Measurements from ENCODE around the gene PIP4K2C.
A peak's percentile ranks its signal among the peaks of the same experiment; 100 is the strongest.

The PIP4K2C gene

GRCh38 chr12:57604992-57605810 is 14.2 kb downstream of the PIP4K2C start:
- peak overlapping the region; percentile 58 for H3K4me2 ChIP-seq (ENCODE audit: insufficient read depth, low read length)

DNA sequence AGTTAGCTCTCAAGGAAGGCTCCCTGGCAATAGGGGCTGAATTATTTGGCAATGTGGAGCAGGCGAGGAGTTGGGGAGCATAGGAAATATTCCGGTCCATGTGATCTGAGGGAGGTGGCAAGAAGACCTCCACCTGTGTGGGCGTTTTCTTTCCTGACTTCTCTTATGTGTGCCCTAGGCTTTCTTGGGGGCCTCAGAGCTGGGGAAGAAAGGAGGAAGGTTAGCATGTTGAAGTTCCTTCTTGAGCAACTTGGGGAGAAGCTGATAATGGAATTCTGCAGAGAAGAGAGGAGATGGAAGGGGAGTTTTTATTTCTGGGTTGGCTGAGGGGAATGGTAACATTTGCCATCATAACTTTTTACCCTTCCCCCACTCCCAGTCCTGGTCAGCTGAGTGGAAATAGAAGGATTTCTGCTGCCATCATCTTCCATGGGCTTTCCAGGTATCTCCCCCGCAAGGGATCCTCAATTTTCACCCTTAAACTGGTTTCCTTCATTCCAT is 14.9 kb downstream of the PIP4K2C start:
- Histone ChIP-seq H3K79me2 (ENCODE audit: insufficient read depth, low read length) (no peaks in the 10 kb centered on the region; the same call in 1 of the 2 replicates), H3K27ac (ENCODE audit: low read length) (no peak overlapping the region), H4K20me1 (ENCODE audit: insufficient read depth, low read length) (no peaks in the 10 kb centered on the region), H3K9me3 (ENCODE audit: insufficient read depth, low read length, severe bottlenecking) (no peaks in the 10 kb centered on the region), H3K27me3 (ENCODE audit: insufficient read depth, low read length, poor library complexity) (no peaks in the 10 kb centered on the region), H3K4me3 (ENCODE audit: low read depth in 1 of 2, low read length in 2 of 2) (no peak overlapping the region), H3K4me2 (ENCODE audit: insufficient read depth, low read length) (peak overlapping the region; percentile 58; the same call in 1 of the 2 replicates), H2AFZ (ENCODE audit: low read depth, low read length) (no peak overlapping the region), H3K4me1 (ENCODE audit: insufficient read depth, low read length) (peaks cover 21% of the 10 kb centered on the region), H3K36me3 (ENCODE audit: insufficient read depth, low read length) (peaks cover 18% of the 10 kb centered on the region; the same call in 1 of the 2 replicates), H3K9ac (ENCODE audit: low read depth, low read length) (no peak overlapping the region)
- TF ChIP-seq, protein P1, sequence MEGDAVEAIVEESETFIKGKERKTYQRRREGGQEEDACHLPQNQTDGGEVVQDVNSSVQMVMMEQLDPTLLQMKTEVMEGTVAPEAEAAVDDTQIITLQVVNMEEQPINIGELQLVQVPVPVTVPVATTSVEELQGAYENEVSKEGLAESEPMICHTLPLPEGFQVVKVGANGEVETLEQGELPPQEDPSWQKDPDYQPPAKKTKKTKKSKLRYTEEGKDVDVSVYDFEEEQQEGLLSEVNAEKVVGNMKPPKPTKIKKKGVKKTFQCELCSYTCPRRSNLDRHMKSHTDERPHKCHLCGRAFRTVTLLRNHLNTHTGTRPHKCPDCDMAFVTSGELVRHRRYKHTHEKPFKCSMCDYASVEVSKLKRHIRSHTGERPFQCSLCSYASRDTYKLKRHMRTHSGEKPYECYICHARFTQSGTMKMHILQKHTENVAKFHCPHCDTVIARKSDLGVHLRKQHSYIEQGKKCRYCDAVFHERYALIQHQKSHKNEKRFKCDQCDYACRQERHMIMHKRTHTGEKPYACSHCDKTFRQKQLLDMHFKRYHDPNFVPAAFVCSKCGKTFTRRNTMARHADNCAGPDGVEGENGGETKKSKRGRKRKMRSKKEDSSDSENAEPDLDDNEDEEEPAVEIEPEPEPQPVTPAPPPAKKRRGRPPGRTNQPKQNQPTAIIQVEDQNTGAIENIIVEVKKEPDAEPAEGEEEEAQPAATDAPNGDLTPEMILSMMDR (IDR thresholded peaks at IDR 0.05; ENCODE audit: borderline replicate concordance, extremely low read depth, low read length, poor library complexity, severe bottlenecking): no peak
- TF ChIP-seq EZH2 (IDR thresholded peaks at IDR 0.05; ENCODE audit: borderline replicate concordance, low read depth, low read length, severe bottlenecking): no peak
- DNase-seq (no peak), ATAC-seq (ENCODE audit: insufficient read depth, low read depth) (no peak)

More at GRCh38 chr12:57604992-57605810, 14.2 kb downstream of the PIP4K2C start:
- Histone ChIP-seq H3K9ac (ENCODE audit: low read depth, low read length) (peak overlapping the region; percentile 57), H3K4me1 (ENCODE audit: insufficient read depth, low read length) (peaks cover 21% of the 10 kb centered on the region), H3K9me3 (ENCODE audit: insufficient read depth, low read length, severe bottlenecking) (no peaks in the 10 kb centered on the region), H3K27me3 (ENCODE audit: insufficient read depth, low read length, poor library complexity) (no peaks in the 10 kb centered on the region), H3K79me2 (ENCODE audit: insufficient read depth, low read length) (no peaks in the 10 kb centered on the region; the same call in 1 of the 2 replicates), H3K27ac (ENCODE audit: low read length) (peak overlapping the region; percentile 28; the same call in 1 of the 2 replicates), H4K20me1 (ENCODE audit: insufficient read depth, low read length) (no peaks in the 10 kb centered on the region), H2AFZ (ENCODE audit: low read depth, low read length) (peak overlapping the region; percentile 83), H3K4me3 (ENCODE audit: low read depth in 1 of 2, low read length in 2 of 2) (peak overlapping the region; percentile 28 to 62; a peak in 3 of 4 replicates), H3K36me3 (ENCODE audit: insufficient read depth, low read length) (peaks cover 25% of the 10 kb centered on the region; the same call in 1 of the 2 replicates)
- ATAC-seq (ENCODE audit: insufficient read depth, low read depth) (peak; percentile 36), DNase-seq (peak; percentile 15)
- no peak for TF ChIP-seq EZH2 (IDR thresholded peaks at IDR 0.05; ENCODE audit: borderline replicate concordance, low read depth, low read length, severe bottlenecking)
- TF ChIP-seq, protein P1 (IDR thresholded peaks at IDR 0.05; ENCODE audit: borderline replicate concordance, extremely low read depth, low read length, poor library complexity, severe bottlenecking): no peak

- Histone ChIP-seq H3K4me2 (ENCODE audit: insufficient read depth, low read length) (no peak overlapping the region), H2AFZ (ENCODE audit: low read depth, low read length) (no peak overlapping the region), H3K4me3 (ENCODE audit: low read depth in 1 of 2, low read length in 2 of 2) (no peak overlapping the region), H3K27me3 (ENCODE audit: insufficient read depth, low read length, poor library complexity) (no peaks in the 10 kb centered on the region), H3K79me2 (ENCODE audit: insufficient read depth, low read length) (no peaks in the 10 kb centered on the region; the same call in 1 of the 2 replicates), H4K20me1 (ENCODE audit: insufficient read depth, low read length) (no peaks in the 10 kb centered on the region), H3K27ac (ENCODE audit: low read length) (no peak overlapping the region), H3K36me3 (ENCODE audit: insufficient read depth, low read length) (peaks cover 13% of the 10 kb centered on the region; the same call in 1 of the 2 replicates), H3K4me1 (ENCODE audit: insufficient read depth, low read length) (peaks cover 21% of the 10 kb centered on the region), H3K9me3 (ENCODE audit: insufficient read depth, low read length, severe bottlenecking) (no peaks in the 10 kb centered on the region), H3K9ac (ENCODE audit: low read depth, low read length) (no peak overlapping the region)
- DNase-seq: no peak
- no peak for TF ChIP-seq EZH2 (IDR thresholded peaks at IDR 0.05; ENCODE audit: borderline replicate concordance, low read depth, low read length, severe bottlenecking)
- TF ChIP-seq, protein P1 (IDR thresholded peaks at IDR 0.05; ENCODE audit: borderline replicate concordance, extremely low read depth, low read length, poor library complexity, severe bottlenecking): no peak
- no peak for ATAC-seq (ENCODE audit: insufficient read depth, low read depth)
Observed at GRCh38 chr12:57606399-57606798, 15.4 kb downstream of the PIP4K2C start.
